GM12878 (cell line): ENCODE data around the gene PDZK1. TPM values are rescaled to one million over a fixed set of nuclear protein-coding genes. Genes with fewer than 3 reads are reported as not detected.

Source experiments
- ATAC-seq: fragments of 200-7000 bp; cut with Tn5 transposase; 3 replicates; pipeline ENCODE4 v1.9.1; 2020; ENCODE audit warnings: mild to moderate bottlenecking, moderate library complexity
- BruUV-seq: library from RNA; stranded (reverse); fragments of 400-500 nt; replicated peaks from 2 replicates; lab custom pipeline; 2021; lab: Mats Ljungman, UMichigan
- CTCF ChIA-PET: fragments of 300-600 bp; sonication (Branson Sonifier 250); formaldehyde crosslinking; extraction: SDS; loops from one replicate; lab custom pipeline; 2021; ENCODE audit warnings: inconsistent platforms; lab: Yijun Ruan, JAX
- POLR2A ChIA-PET: fragments of 350-600 bp; formaldehyde crosslinking; extraction: SDS; loops from one replicate; lab custom pipeline; 2021; ENCODE audit warnings: inconsistent platforms; lab: Charles Lee
- RAD21 ChIA-PET: fragments of 300-600 bp; sonication (Branson Sonifier 250); formaldehyde crosslinking; loops from one replicate; lab custom pipeline; 2023; ENCODE audit warnings: antibody characterized with exemption; ENCODE audit not compliant: unreplicated experiment; lab: Charles Lee
- SMC1A ChIA-PET: fragments of 300-600 bp; sonication (Branson Sonifier 250); formaldehyde crosslinking; loops from one replicate; lab custom pipeline; 2023; ENCODE audit not compliant: unreplicated experiment, uncharacterized antibody; lab: Charles Lee
- DNase-seq: peaks from one replicate; pipeline ENCODE4 v3.0.0-alpha.2; 2011; ENCODE audit warnings: low read depth, low spot score
- FAIRE-seq: peaks from 3 replicates; lab custom pipeline; 2011; peaks lifted over from hg19 to GRCh38; lab: Jason Lieb, UNC
- H2AFZ ChIP-seq: 2 replicates; pipeline ENCODE4 v1.6.0; 2011; ENCODE audit warnings: low read depth, low read length, control low read depth; ENCODE audit not compliant: control insufficient read depth
- H3K27ac ChIP-seq: 2 replicates; pipeline ENCODE4 v1.5.1; 2011; ENCODE audit warnings: control low read depth; ENCODE audit not compliant: control insufficient read depth, insufficient read depth
- H3K27me3 ChIP-seq, 2 experiments: replicated peaks in 1 of 2; 2 replicates each; pipeline versions ENCODE4 v1.6.0 to v1.6.1; 2011; ENCODE audit warnings: low read length in 1 of 2; ENCODE audit not compliant: control insufficient read depth in 2 of 2, insufficient read depth in 2 of 2
- H3K36me3 ChIP-seq, 2 experiments: 2 replicates each; pipeline ENCODE4 v1.5.1; 2011; ENCODE audit warnings: low read length in 1 of 2; ENCODE audit not compliant: control insufficient read depth in 2 of 2, insufficient read depth in 2 of 2
- H3K4me1 ChIP-seq: 2 replicates; pipeline ENCODE4 v1.6.1; 2011; ENCODE audit warnings: mild to moderate bottlenecking, low read length, moderate library complexity, mixed read lengths; ENCODE audit not compliant: control insufficient read depth, insufficient read depth
- H3K4me2 ChIP-seq: 2 replicates; pipeline ENCODE4 v1.6.0; 2011; ENCODE audit warnings: control low read depth; ENCODE audit not compliant: control insufficient read depth, insufficient read depth
- H3K4me3 ChIP-seq: fragments of 200-600 bp; sonication (generic); 2 replicates; pipeline ENCODE4 v1.5.1; 2016
- H3K79me2 ChIP-seq: 2 replicates; pipeline ENCODE4 v1.6.0; 2011; ENCODE audit warnings: low read length; ENCODE audit not compliant: control insufficient read depth, insufficient read depth
- H3K9ac ChIP-seq: 2 replicates; pipeline ENCODE4 v1.8.0; 2011; ENCODE audit warnings: low read length, control low read depth, mixed read lengths; ENCODE audit not compliant: control insufficient read depth, insufficient read depth
- H3K9me3 ChIP-seq: replicated peaks from 3 replicates; pipeline ENCODE4 v1.5.1; 2011; ENCODE audit warnings: mild to moderate bottlenecking, low read length; ENCODE audit not compliant: control insufficient read depth, insufficient read depth
- H4K20me1 ChIP-seq: 2 replicates; pipeline ENCODE4 v1.6.0; 2011; ENCODE audit not compliant: control insufficient read depth, insufficient read depth
- DPF2 ChIP-seq: fragments of 450-650 bp; IDR thresholded peaks from 2 replicates; pipeline ENCODE4 v1.6.1; 2017; ENCODE audit warnings: mild to moderate bottlenecking
- HDAC2 ChIP-seq: fragments of 200-600 bp; sonication (generic); IDR thresholded peaks from 2 replicates; pipeline ENCODE4 v1.6.1; 2017
- HSF1 ChIP-seq: fragments of 150-350 bp; IDR thresholded peaks from 2 replicates; pipeline ENCODE4 v1.6.1; 2014; ENCODE audit warnings: mild to moderate bottlenecking, low read depth, low read length
- MTA3 ChIP-seq: IDR thresholded peaks from 2 replicates; pipeline ENCODE4 v1.6.1; 2012; ENCODE audit warnings: low read length, inconsistent platforms, borderline replicate concordance
- NBN ChIP-seq: fragments of 450-650 bp; IDR thresholded peaks from 2 replicates; pipeline ENCODE4 v1.6.1; 2016
- PML ChIP-seq: IDR thresholded peaks from 2 replicates; pipeline ENCODE4 v1.6.1; 2012; ENCODE audit warnings: low read length, inconsistent platforms
- SREBF1 ChIP-seq: IDR thresholded peaks from 2 replicates; pipeline ENCODE4 v1.6.1; 2012; ENCODE audit warnings: mild to moderate bottlenecking, low read length
- SREBF2 ChIP-seq: IDR thresholded peaks from 2 replicates; pipeline ENCODE4 v1.6.1; 2012; ENCODE audit warnings: mild to moderate bottlenecking, low read length
- TAF1 ChIP-seq: IDR thresholded peaks from 2 replicates; pipeline ENCODE4 v1.6.1; 2011; ENCODE audit warnings: mild to moderate bottlenecking, low read depth, low read length, borderline replicate concordance
- TARDBP ChIP-seq: IDR thresholded peaks from 2 replicates; pipeline ENCODE4 v1.6.1; 2016; ENCODE audit warnings: borderline replicate concordance
- ZNF622 ChIP-seq: fragments of 450-650 bp; IDR thresholded peaks from 2 replicates; pipeline ENCODE4 v1.6.1; 2017; ENCODE audit warnings: mild to moderate bottlenecking, inconsistent platforms
- WGBS: methylation state at CpG from one replicate; pipeline ENCODE4 v1.1.6; 2016; ENCODE audit warnings: low lambda C conversion rate; ENCODE audit not compliant: insufficient replicate concordance, insufficient coverage; ENCODE audit errors: missing lambda C conversion rate; 5-methylcytosine and 5-hydroxymethylcytosine counted together
- in situ Hi-C: fragments of 300-500 bp; cut with MboI; formaldehyde crosslinking; loops from 9 replicates; pipeline ENCODE4 v1.14.3; 2018; ENCODE audit warnings: mixed read lengths
- intact Hi-C: fragments of 100-400 bp; cut with micrococcal nuclease; formaldehyde crosslinking; loops from one replicate; pipeline ENCODE4 v1.14.2; 2022; ENCODE audit not compliant: unreplicated experiment
- polyA plus RNA-seq, 11 experiments: library from polyadenylated mRNA; depleted of rRNA in 4 of 11; unstranded in 6 of 11; stranded (reverse) in 5 of 11; fragments of >200 nt; fragmentation: Nextera tagmentation in 4 of 11; fragmentation: Illumina TruSeq in 1 of 11; extraction: Ambion mirVana in 4 of 11; extraction: Trizol in 1 of 11; gene quantifications; 1 replicate in 1 of 11; 2 replicates in 10 of 11; pipeline versions ENCODE4 v1.2.1 to v1.2.3, GENCODE V29; 2011 to 2016; ENCODE audit warnings: inconsistent platforms in 2 of 11, missing spikeins in 2 of 11, low read depth in 1 of 11
- total RNA-seq, 4 experiments: library from RNA; depleted of rRNA in 3 of 4; stranded (reverse); fragments of >200 nt in 3 of 4; fragmentation: Illumina TruSeq in 1 of 4; extraction: Trizol in 1 of 4; gene quantifications; 2 replicates each; pipeline versions ENCODE4 v1.2.1 to v1.2.3, GENCODE V29; 2013 to 2021
- TF ChIP-seq, protein P1 (sequence below): IDR thresholded peaks from 2 replicates; pipeline ENCODE4 v1.6.1; 2012; ENCODE audit warnings: improper control_type of control experiment, low read depth, low read length; ENCODE audit not compliant: insufficient replicate concordance
- TF ChIP-seq, protein P2 (sequence below): IDR thresholded peaks from 2 replicates; pipeline ENCODE4 v1.6.1; 2011; ENCODE audit warnings: borderline replicate concordance, low read depth, mild to moderate bottlenecking, moderate library complexity, mixed read lengths, low read length; ENCODE audit not compliant: insufficient read depth; ENCODE audit errors: extremely low read length
- TF ChIP-seq, protein P3 (sequence below): fragments of 450-650 bp; IDR thresholded peaks from 2 replicates; pipeline ENCODE4 v1.6.1; 2018; ENCODE audit warnings: mild to moderate bottlenecking, low read depth, moderate library complexity; ENCODE audit not compliant: partially characterized antibody

Gene PDZK1
- total and polyA plus RNA-seq, 10 of the 15 experiments (the other 5 are each of a cell fraction or from before 2014, with no cell fraction given): 0.09 to 5.0 (median 0.31) TPM

DNA sequence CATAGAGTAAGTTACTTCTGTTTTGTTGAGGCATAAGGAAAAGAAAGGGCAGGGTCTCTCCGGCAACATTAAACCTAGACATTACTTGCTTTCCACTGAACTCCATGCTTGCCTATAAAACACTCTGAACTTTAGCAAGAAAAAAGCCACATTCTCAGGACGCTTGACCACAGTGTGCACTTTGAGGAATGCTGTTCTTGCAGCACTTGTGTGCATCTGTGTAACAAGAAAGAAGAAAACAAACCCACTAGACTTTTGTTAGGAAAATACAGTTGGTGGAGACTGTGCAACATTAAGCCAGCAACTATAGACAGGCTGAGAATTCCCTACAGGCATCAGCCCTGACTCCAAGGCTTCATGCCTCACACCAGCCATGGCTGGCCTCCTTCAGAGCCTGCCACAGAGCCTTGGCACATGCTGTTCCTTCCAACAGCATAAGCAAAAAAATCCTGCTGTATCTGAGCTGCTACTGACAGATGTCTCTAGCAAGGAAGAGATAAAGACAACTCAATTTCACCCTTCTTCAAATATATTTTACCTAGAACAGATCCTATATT lies 5.8 kb downstream of the PDZK1 start (continued):
- TF ChIP-seq, protein P1, sequence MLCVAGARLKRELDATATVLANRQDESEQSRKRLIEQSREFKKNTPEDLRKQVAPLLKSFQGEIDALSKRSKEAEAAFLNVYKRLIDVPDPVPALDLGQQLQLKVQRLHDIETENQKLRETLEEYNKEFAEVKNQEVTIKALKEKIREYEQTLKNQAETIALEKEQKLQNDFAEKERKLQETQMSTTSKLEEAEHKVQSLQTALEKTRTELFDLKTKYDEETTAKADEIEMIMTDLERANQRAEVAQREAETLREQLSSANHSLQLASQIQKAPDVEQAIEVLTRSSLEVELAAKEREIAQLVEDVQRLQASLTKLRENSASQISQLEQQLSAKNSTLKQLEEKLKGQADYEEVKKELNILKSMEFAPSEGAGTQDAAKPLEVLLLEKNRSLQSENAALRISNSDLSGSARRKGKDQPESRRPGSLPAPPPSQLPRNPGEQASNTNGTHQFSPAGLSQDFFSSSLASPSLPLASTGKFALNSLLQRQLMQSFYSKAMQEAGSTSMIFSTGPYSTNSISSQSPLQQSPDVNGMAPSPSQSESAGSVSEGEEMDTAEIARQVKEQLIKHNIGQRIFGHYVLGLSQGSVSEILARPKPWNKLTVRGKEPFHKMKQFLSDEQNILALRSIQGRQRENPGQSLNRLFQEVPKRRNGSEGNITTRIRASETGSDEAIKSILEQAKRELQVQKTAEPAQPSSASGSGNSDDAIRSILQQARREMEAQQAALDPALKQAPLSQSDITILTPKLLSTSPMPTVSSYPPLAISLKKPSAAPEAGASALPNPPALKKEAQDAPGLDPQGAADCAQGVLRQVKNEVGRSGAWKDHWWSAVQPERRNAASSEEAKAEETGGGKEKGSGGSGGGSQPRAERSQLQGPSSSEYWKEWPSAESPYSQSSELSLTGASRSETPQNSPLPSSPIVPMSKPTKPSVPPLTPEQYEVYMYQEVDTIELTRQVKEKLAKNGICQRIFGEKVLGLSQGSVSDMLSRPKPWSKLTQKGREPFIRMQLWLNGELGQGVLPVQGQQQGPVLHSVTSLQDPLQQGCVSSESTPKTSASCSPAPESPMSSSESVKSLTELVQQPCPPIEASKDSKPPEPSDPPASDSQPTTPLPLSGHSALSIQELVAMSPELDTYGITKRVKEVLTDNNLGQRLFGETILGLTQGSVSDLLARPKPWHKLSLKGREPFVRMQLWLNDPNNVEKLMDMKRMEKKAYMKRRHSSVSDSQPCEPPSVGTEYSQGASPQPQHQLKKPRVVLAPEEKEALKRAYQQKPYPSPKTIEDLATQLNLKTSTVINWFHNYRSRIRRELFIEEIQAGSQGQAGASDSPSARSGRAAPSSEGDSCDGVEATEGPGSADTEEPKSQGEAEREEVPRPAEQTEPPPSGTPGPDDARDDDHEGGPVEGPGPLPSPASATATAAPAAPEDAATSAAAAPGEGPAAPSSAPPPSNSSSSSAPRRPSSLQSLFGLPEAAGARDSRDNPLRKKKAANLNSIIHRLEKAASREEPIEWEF: no peak
- TF ChIP-seq, all 136 proteins: peak for 0

GRCh38 chr1:145696630-145696960 lies 10.6 kb downstream of the PDZK1 start:
- ATAC-seq (no peak), DNase-seq (no peak), FAIRE-seq (no peak)
- WGBS: 95% methylated on average over 3 of the region's 3 CpGs
- CTCF ChIA-PET: interaction anchor here (0.7 kb wide), 1 partner anchor 20 kb away, joined by 3 read pairs; no protein-coding TSS in a partner anchor
- Histone ChIP-seq H4K20me1 (no peaks in the 10 kb centered on the region), H3K4me2 (no peak overlapping the region), H3K9ac (no peak overlapping the region), H2AFZ (no peak overlapping the region), H3K4me3 (no peak overlapping the region), H3K79me2 (no peaks in the 10 kb centered on the region), H3K4me1 (no peaks in the 10 kb centered on the region), H3K27ac (no peak overlapping the region), H3K9me3 (no peaks in the 10 kb centered on the region), H3K27me3 (no peaks in the 10 kb centered on the region), H3K36me3 (no peaks in the 10 kb centered on the region)
- in situ Hi-C loops: no loop called here
- SMC1A ChIA-PET: interaction anchor here (1.7 kb wide), 1 partner anchor 25 kb away, joined by 4 read pairs; no protein-coding TSS in a partner anchor
- POLR2A ChIA-PET: no interaction called here
- no TSS peak for BruUV-seq
- RAD21 ChIA-PET: no interaction called here
- intact Hi-C loops: no loop called here
- TF ChIP-seq SREBF1: no peak
- TF ChIP-seq HDAC2: no peak
- TF ChIP-seq, protein P2, sequence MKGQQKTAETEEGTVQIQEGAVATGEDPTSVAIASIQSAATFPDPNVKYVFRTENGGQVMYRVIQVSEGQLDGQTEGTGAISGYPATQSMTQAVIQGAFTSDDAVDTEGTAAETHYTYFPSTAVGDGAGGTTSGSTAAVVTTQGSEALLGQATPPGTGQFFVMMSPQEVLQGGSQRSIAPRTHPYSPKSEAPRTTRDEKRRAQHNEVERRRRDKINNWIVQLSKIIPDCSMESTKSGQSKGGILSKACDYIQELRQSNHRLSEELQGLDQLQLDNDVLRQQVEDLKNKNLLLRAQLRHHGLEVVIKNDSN: no peak
- TF ChIP-seq, protein P3, sequence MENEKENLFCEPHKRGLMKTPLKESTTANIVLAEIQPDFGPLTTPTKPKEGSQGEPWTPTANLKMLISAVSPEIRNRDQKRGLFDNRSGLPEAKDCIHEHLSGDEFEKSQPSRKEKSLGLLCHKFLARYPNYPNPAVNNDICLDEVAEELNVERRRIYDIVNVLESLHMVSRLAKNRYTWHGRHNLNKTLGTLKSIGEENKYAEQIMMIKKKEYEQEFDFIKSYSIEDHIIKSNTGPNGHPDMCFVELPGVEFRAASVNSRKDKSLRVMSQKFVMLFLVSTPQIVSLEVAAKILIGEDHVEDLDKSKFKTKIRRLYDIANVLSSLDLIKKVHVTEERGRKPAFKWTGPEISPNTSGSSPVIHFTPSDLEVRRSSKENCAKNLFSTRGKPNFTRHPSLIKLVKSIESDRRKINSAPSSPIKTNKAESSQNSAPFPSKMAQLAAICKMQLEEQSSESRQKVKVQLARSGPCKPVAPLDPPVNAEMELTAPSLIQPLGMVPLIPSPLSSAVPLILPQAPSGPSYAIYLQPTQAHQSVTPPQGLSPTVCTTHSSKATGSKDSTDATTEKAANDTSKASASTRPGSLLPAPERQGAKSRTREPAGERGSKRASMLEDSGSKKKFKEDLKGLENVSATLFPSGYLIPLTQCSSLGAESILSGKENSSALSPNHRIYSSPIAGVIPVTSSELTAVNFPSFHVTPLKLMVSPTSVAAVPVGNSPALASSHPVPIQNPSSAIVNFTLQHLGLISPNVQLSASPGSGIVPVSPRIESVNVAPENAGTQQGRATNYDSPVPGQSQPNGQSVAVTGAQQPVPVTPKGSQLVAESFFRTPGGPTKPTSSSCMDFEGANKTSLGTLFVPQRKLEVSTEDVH: no peak
- TF ChIP-seq SREBF2: no peak
- no peak for TF ChIP-seq HSF1
- TF ChIP-seq TARDBP: no peak
- TF ChIP-seq PML: no peak
- TF ChIP-seq ZNF622: no peak
- TF ChIP-seq TAF1: no peak
- TF ChIP-seq NBN: no peak
- no peak for TF ChIP-seq DPF2
- TF ChIP-seq MTA3: no peak
